GM18951 (cell line): ENCODE data around the gene OVOL2.

Experiments
- POLR2A ChIP-seq: IDR thresholded peaks from 4 replicates; pipeline ENCODE4 v1.6.1; 2011; ENCODE audit warnings: mild to moderate bottlenecking; ENCODE audit not compliant: insufficient read length, insufficient read depth; ENCODE audit errors: extremely low read depth
- in situ Hi-C: fragments of 300-500 bp; cut with MboI; formaldehyde crosslinking; loops from one replicate; pipeline ENCODE4 v1.12.0; 2022; ENCODE audit warnings: low sequenced_read_pairs, mixed read lengths, inconsistent platforms; ENCODE audit not compliant: unreplicated experiment

Gene OVOL2

DNA sequence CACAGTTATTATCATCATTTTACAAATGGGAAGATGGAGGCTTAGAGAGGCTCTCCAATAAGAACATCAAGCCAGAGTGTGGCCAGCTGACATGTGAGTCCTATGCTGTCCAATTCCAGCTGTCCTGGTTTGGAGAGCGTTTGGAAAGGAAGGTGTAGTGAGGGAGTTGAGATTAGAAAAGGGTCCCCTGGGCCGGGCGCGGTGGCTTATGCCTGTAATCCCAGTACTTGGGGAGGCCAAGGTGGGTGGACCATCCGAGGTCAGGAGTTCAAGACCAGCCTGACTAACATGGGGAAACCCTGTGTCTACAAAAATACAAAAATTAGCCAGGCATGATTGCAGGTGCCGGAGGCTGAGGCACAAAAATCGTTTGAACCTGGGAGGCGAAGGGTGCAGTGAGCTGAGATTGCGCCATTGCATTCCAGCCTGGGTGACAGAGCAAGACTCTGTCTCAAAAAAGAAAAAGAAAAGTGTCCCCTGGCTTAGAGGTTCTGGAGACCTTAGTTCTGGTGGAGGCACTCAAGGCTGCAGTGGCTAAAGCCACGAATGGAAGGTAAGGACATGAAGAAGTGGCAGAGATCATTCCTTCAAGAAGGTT lies 22.1 kb upstream of the OVOL2 start:
- TF ChIP-seq POLR2A, result no peak
- in situ Hi-C loops, result no loop called here

- TF ChIP-seq POLR2A, result no peak
- in situ Hi-C loops, result no loop called here
These were observed 19.4 kb upstream of the OVOL2 start for GRCh38 chr20:18077157-18077556.

DNA sequence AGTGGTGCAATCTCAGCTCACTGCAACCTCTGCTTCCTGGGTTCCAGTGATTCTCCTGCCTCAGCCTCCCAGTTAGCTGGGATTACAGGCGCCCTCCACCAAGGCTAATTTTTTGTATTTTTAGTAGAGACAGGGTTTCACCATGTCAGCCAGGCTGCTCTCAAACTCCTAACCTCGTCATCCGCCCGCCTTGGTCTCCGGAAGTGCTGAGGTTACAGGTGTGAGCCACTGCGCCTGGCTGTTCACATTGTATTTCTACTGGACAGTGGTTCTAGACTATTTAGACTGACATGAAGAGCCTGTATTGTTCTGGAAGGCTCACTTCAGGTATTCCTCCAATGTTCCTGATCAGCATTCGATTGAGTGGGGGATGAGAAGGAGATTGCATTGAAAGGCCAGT lies 14.8 kb upstream of the OVOL2 start:
- in situ Hi-C loops, result no loop called here
- no peak for TF ChIP-seq POLR2A

DNA sequence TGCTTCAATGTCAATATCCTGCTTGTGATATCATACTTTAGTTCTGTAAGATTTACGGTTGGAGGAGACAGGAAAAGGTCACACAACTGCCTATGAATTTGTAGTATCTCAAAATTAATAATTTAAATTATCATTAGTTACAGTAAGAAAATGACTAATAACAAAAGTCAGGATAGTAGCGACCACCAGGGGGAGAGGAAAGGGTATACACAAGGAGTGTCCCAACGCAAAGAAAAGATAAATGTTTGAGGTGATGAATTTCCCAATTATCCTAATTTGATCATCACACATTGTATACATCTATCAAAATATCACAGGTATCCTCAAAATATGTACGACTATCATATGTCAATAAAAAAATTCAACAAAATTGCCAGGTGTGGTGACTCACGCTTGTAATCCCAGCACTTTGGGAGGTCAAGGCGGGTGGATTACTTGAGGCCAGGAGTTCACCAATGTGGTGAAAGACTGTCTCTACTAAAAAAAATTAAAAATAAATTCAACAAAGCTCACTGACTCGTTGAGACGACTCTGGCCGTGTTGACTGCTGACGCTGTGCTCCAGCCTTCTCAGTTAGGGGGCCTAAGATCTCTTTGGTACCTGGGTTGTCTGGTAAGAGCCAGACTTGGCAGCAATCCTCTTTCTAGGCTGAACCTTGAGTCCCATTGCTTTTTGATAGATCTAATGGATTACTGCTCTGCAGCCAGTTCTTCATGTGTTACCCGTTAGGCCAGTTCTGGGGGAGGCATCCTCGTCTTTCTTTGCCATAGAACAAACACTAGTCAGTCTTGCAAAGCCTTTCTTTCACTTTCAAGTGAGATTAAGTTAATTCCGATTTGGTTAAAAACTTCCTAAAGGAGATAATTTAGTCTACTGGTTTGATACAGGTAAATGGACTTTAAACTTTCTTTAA lies 9.0 kb upstream of the OVOL2 start:
- no peak for TF ChIP-seq POLR2A
- in situ Hi-C loops, result no loop called here

DNA sequence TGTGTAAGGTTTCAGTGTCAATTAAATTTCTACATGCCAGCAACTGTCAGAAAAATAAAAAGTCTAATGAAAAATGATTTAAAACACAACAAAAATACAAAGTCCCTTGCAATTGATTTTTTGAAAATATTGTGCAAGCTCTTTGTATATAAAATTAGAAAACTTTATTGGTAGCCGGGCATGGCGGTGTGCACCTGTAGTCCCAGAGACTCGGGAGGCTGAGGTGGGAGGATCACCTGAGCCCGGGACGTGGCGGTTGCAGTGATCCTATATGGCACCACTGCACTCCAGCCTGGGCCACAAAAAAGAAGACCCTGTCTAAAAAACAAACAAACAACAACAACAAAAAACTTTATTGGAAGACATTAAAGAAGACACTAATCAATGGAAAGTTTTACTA lies 6.0 kb upstream of the OVOL2 start:
- in situ Hi-C loops, result no loop called here
- no peak for TF ChIP-seq POLR2A

- in situ Hi-C loops, result no loop called here
- TF ChIP-seq POLR2A, result no peak
These were observed 1.9 kb upstream of the OVOL2 start for GRCh38 chr20:18059603-18060002.

DNA sequence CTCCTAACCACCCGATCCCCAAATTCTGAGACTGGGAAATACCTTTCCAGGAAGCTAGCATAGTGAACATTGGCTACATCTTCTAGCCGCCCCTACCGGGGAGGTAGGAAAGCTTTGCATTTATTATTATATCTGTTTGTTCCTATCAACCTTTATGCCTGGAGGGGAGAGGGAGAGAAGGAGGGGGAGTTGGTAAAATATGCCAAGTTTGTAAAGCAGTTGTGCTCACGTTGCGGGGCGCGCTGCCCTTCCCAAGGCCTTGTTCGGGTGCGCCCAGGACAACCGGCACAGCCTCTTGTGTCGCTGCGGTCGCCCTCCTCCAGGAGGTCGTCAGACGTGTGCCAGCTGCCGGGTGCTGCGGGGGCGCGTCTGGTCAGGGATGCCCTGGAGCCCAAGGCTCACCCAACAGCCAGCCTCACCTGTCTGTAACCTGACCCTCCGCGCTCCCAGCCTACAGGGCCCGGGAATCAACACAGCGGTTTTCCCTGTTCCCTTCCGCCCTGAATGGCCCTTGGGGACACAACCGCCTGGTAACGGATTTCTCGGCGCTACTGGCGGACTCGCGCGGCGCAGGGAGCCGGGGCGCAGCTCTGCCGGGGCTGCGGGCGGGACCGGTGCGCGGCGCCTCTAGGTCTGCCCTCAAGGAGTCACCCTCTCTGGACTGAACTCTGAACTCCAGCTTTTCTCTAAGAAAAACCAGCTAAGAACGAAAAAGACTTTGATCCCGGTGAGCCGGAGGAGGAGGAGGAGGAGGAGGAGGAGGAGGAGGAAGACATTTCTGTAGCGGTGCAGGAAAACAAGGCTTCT lies 1.1 kb upstream of the OVOL2 start:
- no peak for TF ChIP-seq POLR2A
- in situ Hi-C loops, result no loop called here

DNA sequence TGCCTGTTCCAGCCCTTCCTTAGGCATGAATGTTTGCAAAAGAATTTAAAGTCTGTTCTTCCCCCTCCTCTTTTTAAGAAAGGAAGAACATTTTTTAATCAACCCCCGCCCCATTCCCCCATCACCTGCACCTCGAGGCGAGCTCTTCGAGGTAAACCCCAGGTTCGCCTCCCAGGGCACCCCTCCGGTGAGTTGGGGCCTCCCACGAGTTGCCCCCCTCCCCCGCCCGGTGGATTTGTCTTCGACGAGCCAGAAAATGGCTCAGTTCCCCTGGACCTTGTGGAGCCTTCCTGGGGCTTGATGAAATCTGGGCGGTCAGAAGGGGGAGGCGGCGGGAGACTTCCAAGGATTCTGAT lies 256 bp upstream of the OVOL2 start:
- no peak for TF ChIP-seq POLR2A
- in situ Hi-C loops, result no loop called here

DNA sequence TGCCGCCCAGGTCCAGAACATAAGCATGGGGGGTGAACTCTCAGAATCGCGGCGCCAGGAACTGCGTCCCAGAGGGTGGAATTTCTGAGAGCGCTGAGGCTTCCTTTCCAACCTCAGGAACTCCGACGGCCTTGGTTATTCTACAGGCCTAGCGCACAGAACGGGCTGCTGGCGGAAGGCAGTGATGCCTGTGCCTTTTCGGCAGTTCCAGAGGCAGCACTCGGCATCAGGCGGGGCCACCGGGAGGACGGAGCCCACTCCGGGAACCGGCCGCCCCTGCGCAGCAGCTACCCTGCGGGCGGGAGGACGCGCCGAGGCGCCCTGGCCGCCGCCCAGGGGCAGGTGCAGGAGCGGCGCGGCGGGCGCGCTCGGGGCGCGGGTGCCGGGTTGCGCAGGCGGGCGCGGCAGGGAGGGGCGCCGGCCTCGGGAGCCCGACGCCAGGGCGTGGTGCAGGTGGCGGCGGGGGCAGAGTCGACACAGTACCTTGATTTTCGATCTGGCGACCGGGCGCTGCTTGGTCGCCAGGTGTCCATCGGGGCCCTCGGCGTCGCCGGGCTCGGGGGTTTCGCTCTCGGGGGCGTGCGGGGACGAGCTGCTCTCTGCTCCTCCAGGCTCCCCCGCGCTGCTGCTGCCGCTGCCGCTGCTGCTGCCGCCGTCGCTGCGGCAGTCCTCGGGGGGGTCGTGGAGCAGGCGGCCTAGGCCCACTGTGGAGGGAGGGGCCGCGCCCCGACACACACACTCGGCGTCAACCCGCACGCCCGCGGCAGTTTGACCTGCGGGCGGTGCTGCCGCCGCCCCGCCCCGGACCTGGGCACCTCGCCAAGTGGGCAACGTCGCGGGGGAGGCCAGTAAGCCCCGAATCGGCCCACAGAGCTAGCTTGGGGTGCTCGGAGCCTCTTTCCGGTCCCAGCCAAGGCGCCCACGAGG lies 1.3 kb downstream of the OVOL2 start:
- in situ Hi-C loops, result no loop called here

GRCh38 chr20:18055261-18055660 lies 2.5 kb downstream of the OVOL2 start:
- no peak for TF ChIP-seq POLR2A

More for the DNA sequence above, 1.3 kb downstream of the OVOL2 start:
- no peak for TF ChIP-seq POLR2A

DNA sequence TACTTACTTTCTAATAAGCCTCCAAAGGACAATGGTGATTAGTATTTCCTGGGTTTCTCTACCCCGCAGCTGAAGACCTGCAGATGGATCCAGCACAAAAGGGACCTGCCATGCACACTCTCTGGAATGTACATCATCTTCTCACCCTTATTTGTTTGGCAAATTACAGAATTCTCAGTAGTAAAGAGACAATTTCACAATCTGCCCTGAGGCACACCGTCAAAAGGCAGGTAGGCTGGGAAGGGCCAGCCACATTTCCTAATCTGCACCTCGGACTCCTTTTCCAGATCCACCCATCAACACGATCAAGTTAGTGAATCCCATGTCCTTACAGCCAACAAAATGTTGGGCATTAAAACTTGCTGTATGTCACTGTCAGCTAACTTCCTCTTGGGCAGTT lies 4.9 kb downstream of the OVOL2 start:
- in situ Hi-C loops, result no loop called here
- TF ChIP-seq POLR2A, result no peak

More at GRCh38 chr20:18055261-18055660, 2.5 kb downstream of the OVOL2 start:
- in situ Hi-C loops, result no loop called here

DNA sequence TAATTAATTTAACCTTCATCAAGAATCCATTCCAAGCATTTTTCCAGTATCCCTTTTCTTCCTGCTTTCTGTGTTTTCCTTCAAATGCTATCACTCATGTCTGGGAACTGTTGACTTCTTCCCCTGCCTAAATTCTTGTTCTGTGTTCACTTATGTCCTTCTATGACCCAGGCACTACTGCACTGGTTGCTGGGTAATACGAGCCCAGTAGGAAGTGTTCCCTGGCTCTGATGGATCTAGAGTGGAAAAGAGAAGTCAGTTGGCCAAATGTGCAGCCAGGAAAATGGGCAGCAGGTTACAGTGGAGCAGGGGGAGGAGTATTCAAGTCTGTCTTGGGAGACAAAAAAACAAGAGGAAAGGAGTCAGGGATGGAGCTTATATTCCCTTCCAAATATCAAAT lies 7.1 kb downstream of the OVOL2 start:
- no peak for TF ChIP-seq POLR2A
- in situ Hi-C loops, result no loop called here
